ENCODE data around the gene ANKS4B.
"Not testable (repeated sequence)": the region's sequence is repeated elsewhere in the genome, so short reads cannot be mapped to it uniquely, and the experiment has no call there.

The ANKS4B gene

DNA sequence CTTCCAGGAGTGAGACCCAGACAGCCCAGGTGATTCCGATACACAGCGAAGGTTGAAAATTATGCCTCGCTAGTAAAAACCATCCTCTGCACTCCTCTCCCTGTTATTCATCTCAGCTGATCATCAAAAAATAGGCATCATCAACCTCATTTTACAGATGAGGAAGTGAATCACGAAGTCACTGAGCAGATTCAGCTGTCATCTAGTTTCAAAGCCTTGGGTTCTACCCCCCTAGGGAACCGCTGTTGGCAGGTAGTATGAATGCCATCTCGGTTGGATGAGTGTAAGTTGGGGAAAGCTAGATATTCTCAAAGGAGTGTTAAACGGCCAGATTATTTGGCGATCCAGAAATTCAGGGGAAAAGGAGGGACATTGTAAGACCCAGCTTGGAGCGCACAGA is 42.6 kb downstream of the ANKS4B start:
- Histone ChIP-seq H3K27me3 (ENCODE audit: insufficient read depth, low read length) (peaks cover 38% of the 10 kb centered on the region), H3K9me3 (ENCODE audit: low read length) (no peaks in the 10 kb centered on the region), H3K4me1 (ENCODE audit: insufficient read depth, low read length) (peaks cover 2% of the 10 kb centered on the region), H3K4me3 (ENCODE audit: low read length) (no peak overlapping the region), H3K36me3 (ENCODE audit: insufficient read depth, low read length) (no peaks in the 10 kb centered on the region), H2AFZ (ENCODE audit: low read depth, low read length) (no peak overlapping the region)

GRCh38 chr16:21277045-21277926 is 43.8 kb downstream of the ANKS4B start:
- Histone ChIP-seq H3K36me3 (ENCODE audit: insufficient read depth, low read length) (no peaks in the 10 kb centered on the region), H3K4me1 (ENCODE audit: insufficient read depth, low read length) (peaks cover 2% of the 10 kb centered on the region), H2AFZ (ENCODE audit: low read depth, low read length) (no peak overlapping the region), H3K4me3 (ENCODE audit: low read length) (no peak overlapping the region), H3K27me3 (ENCODE audit: insufficient read depth, low read length) (peaks cover 46% of the 10 kb centered on the region), H3K9me3 (ENCODE audit: low read length) (peaks cover 2% of the 10 kb centered on the region)

GRCh38 chr16:21277927-21278706 is 44.6 kb downstream of the ANKS4B start, which contains the start of gene CRYM:
CRYM (minus strand) TSS chr16:21278290; CDS start chr16:21278251, 39 bp downstream.
- peaks cover 51% of the 10 kb centered on the region for H3K27me3 ChIP-seq (ENCODE audit: insufficient read depth, low read length)
- peaks cover 2% of the 10 kb centered on the region for H3K4me1 ChIP-seq (ENCODE audit: insufficient read depth, low read length)
- no peaks in the 10 kb centered on the region for H3K36me3 ChIP-seq (ENCODE audit: insufficient read depth, low read length)
- peak within 1 kb of the TSS; percentile 4 for H3K4me3 ChIP-seq (ENCODE audit: low read length)
- no peak within 1 kb of the TSS for H2AFZ ChIP-seq (ENCODE audit: low read depth, low read length)
- peaks cover 2% of the 10 kb centered on the region for H3K9me3 ChIP-seq (ENCODE audit: low read length)

GRCh38 chr16:21279501-21279900 is 46.0 kb downstream of the ANKS4B start:
- Histone ChIP-seq H3K36me3 (ENCODE audit: insufficient read depth, low read length) (no peaks in the 10 kb centered on the region), H3K27me3 (ENCODE audit: insufficient read depth, low read length) (peaks cover 56% of the 10 kb centered on the region)

GRCh38 chr16:21281698-21282389 is 48.3 kb downstream of the ANKS4B start:
- H3K4me1 ChIP-seq (ENCODE audit: insufficient read depth, low read length), result peaks cover 2% of the 10 kb centered on the region
- H3K27me3 ChIP-seq (ENCODE audit: insufficient read depth, low read length), result peaks cover 51% of the 10 kb centered on the region
- no peaks in the 10 kb centered on the region for H3K36me3 ChIP-seq (ENCODE audit: insufficient read depth, low read length)
- H3K4me3 ChIP-seq (ENCODE audit: low read length), result no peak overlapping the region
- peaks cover 2% of the 10 kb centered on the region for H3K9me3 ChIP-seq (ENCODE audit: low read length)
- H2AFZ ChIP-seq (ENCODE audit: low read depth, low read length), result no peak overlapping the region

More at GRCh38 chr16:21279501-21279900, 46.0 kb downstream of the ANKS4B start:
- no peak overlapping the region for H3K4me3 ChIP-seq (ENCODE audit: low read length)
- peaks cover 2% of the 10 kb centered on the region for H3K9me3 ChIP-seq (ENCODE audit: low read length)
- H2AFZ ChIP-seq (ENCODE audit: low read depth, low read length), result no peak overlapping the region
- H3K4me1 ChIP-seq (ENCODE audit: insufficient read depth, low read length), result peaks cover 2% of the 10 kb centered on the region

- Histone ChIP-seq H3K4me1 (ENCODE audit: insufficient read depth, low read length) (no peaks in the 10 kb centered on the region), H3K27me3 (ENCODE audit: insufficient read depth, low read length) (peaks cover 37% of the 10 kb centered on the region), H2AFZ (ENCODE audit: low read depth, low read length) (peak overlapping the region; percentile 84), H3K36me3 (ENCODE audit: insufficient read depth, low read length) (no peaks in the 10 kb centered on the region), H3K4me3 (ENCODE audit: low read length) (peak overlapping the region; percentile 45), H3K9me3 (ENCODE audit: low read length) (peaks cover 2% of the 10 kb centered on the region)
Observed at GRCh38 chr16:21283521-21284289, 50.2 kb downstream of the ANKS4B start.

DNA sequence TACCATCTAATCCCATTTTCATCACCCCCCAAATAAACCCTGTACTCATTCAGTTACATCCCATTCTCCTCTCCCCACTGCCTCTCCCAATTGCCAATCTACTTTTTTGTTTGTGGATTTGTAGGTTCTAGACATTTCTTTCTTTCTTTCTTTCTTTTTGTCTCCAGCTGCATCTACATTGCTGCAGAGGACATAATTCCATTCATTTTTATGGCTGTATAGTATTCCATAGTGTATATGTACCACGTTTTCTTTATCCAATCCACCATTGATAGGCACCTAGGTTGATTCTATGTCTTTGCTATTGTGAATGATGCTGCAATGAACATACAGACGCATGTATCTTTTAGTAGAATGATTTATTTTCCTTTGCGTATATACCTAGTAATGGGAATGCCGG is 50.9 kb downstream of the ANKS4B start:
- H3K9me3 ChIP-seq (ENCODE audit: low read length), result peaks cover 2% of the 10 kb centered on the region
- peaks cover 29% of the 10 kb centered on the region for H3K27me3 ChIP-seq (ENCODE audit: insufficient read depth, low read length)
- H3K36me3 ChIP-seq (ENCODE audit: insufficient read depth, low read length), result no peaks in the 10 kb centered on the region
- no peaks in the 10 kb centered on the region for H3K4me1 ChIP-seq (ENCODE audit: insufficient read depth, low read length)
- no peak overlapping the region for H2AFZ ChIP-seq (ENCODE audit: low read depth, low read length)
- peak overlapping the region; percentile 45 for H3K4me3 ChIP-seq (ENCODE audit: low read length)

DNA sequence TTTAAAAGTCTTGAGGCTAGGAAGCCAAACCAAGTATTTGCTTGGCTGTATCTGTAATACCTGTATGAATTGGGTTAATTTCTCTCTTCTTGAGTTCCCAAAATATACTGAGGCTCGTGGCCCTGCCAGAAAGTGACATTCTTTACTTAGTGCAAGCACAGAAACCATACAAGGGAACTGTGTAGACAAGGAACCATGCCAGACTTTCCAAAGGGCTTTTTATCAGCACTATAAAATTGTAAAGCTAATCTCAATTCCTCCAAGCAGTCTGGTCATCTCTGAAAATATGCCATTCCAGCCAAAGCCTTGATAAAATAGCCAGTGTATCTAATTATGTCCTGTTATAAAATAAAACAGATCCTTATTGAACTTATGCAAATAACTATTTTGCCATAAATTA is 51.8 kb downstream of the ANKS4B start:
- H3K36me3 ChIP-seq (ENCODE audit: insufficient read depth, low read length), result no peaks in the 10 kb centered on the region
- H3K4me3 ChIP-seq (ENCODE audit: low read length), result no peak overlapping the region
- H3K4me1 ChIP-seq (ENCODE audit: insufficient read depth, low read length), result no peaks in the 10 kb centered on the region
- H2AFZ ChIP-seq (ENCODE audit: low read depth, low read length), result no peak overlapping the region
- peaks cover 23% of the 10 kb centered on the region for H3K27me3 ChIP-seq (ENCODE audit: insufficient read depth, low read length)
- peaks cover 2% of the 10 kb centered on the region for H3K9me3 ChIP-seq (ENCODE audit: low read length)

DNA sequence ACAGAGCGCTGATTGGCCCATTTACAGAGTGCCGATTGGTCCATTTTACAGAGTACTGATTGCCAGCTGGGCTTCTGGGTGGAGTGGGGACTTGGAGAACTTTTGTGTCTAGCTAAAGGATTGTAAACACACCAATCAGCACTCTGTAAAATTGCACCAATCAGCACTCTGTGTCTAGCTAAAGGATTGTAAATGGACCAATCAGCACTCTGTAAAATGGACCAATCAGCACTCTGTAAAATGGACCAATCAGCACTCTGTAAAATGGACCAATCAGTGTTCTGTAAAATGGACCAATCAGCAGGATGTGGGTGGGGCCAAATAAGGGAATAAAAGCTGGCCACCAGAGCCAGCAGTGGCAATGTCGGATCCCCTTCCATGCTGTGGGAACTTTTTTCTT is 56.3 kb downstream of the ANKS4B start:
- H3K36me3 ChIP-seq (ENCODE audit: insufficient read depth, low read length); H3K4me3 ChIP-seq (ENCODE audit: low read length); H3K4me1 ChIP-seq (ENCODE audit: insufficient read depth, low read length); H2AFZ ChIP-seq (ENCODE audit: low read depth, low read length); H3K27me3 ChIP-seq (ENCODE audit: insufficient read depth, low read length); H3K9me3 ChIP-seq (ENCODE audit: low read length): not testable (repeated sequence)

DNA sequence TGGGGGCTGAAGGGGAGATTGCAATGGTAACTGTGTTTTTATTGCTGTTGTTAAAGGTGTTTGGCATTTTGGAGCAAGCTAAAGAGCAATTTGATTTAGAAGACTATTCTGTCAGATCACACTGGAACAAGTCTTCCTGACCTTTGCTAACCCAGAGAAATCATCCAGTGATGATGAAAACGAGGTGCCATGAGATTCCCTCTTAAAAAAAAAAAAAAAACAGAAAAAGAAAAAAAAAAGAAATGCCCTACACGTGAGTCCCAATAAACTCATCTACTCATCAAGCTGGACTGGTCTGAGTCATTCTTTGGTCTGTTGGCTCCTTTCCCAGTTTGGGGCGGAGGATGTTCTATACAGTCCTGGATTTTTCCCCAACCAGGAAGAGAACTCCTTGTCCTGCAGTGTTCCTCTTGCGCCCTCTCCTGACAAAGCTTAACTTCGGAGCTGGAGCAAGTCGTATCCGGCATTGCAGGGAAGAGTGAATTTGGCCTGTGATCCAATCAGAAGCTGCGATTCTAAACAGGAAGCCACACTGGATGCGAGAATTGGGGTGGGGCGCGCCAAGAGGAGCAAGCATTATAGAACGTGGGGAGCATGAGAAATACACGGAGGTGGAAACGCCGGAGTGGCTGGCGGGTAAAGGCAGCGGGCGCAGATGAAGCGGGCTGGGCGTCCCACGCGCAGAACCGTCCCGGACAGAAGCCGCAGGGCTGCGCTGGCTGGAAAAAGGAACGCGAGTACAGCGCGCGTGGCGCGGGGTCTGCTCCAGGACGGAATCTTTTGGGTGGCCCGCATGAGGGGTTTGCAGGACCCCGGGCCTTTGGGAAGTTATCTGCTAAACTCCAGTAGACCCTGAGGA is 67.0 kb downstream of the ANKS4B start:
- no peaks in the 10 kb centered on the region for H3K36me3 ChIP-seq (ENCODE audit: insufficient read depth, low read length)
- H2AFZ ChIP-seq (ENCODE audit: low read depth, low read length), result peak overlapping the region; percentile 96
- no peaks in the 10 kb centered on the region for H3K9me3 ChIP-seq (ENCODE audit: low read length)
- H3K27me3 ChIP-seq (ENCODE audit: insufficient read depth, low read length), result peaks cover 36% of the 10 kb centered on the region
- H3K4me3 ChIP-seq (ENCODE audit: low read length), result peak overlapping the region; percentile 54
- H3K4me1 ChIP-seq (ENCODE audit: insufficient read depth, low read length), result peaks cover 3% of the 10 kb centered on the region

- no peaks in the 10 kb centered on the region for H3K9me3 ChIP-seq (ENCODE audit: low read length)
- H3K4me3 ChIP-seq (ENCODE audit: low read length), result peak overlapping the region; percentile 54
- peaks cover 36% of the 10 kb centered on the region for H3K27me3 ChIP-seq (ENCODE audit: insufficient read depth, low read length)
- H3K36me3 ChIP-seq (ENCODE audit: insufficient read depth, low read length), result no peaks in the 10 kb centered on the region
- peak overlapping the region; percentile 96 for H2AFZ ChIP-seq (ENCODE audit: low read depth, low read length)
- H3K4me1 ChIP-seq (ENCODE audit: insufficient read depth, low read length), result peaks cover 3% of the 10 kb centered on the region
Observed at GRCh38 chr16:21301168-21301894, 67.8 kb downstream of the ANKS4B start.
